GM12873 (cell line): ENCODE data around the gene USP34.

Experiments used
- TF ChIP-seq, protein P1 (sequence below): IDR thresholded peaks from 2 replicates; pipeline ENCODE4 v1.5.1; 2012; ENCODE audit warnings: low read depth, mild to moderate bottlenecking, moderate library complexity, low read length, control low read depth; ENCODE audit not compliant: insufficient read depth; ENCODE audit errors: missing control alignments

Gene USP34

DNA sequence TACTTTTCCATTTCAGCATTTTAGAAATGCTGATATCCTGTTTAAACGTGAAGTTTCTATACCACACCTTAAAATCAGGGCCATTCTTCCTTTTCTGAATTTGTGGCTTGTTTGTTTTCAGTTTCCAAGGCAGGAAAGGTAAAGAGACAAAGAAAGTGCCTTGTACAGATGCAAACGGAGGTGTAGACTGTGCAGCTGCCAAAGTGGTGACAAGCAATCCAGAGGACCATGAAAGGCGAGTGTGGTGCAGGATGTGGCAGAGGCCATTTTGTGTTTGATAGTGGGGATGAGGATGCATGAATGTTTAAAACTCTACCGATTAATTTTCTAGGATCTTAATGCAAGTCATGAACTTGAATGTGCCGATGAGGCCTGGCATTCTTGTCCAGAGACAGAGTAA lies 308.2 kb downstream of the USP34 start:
- TF ChIP-seq, protein P1, sequence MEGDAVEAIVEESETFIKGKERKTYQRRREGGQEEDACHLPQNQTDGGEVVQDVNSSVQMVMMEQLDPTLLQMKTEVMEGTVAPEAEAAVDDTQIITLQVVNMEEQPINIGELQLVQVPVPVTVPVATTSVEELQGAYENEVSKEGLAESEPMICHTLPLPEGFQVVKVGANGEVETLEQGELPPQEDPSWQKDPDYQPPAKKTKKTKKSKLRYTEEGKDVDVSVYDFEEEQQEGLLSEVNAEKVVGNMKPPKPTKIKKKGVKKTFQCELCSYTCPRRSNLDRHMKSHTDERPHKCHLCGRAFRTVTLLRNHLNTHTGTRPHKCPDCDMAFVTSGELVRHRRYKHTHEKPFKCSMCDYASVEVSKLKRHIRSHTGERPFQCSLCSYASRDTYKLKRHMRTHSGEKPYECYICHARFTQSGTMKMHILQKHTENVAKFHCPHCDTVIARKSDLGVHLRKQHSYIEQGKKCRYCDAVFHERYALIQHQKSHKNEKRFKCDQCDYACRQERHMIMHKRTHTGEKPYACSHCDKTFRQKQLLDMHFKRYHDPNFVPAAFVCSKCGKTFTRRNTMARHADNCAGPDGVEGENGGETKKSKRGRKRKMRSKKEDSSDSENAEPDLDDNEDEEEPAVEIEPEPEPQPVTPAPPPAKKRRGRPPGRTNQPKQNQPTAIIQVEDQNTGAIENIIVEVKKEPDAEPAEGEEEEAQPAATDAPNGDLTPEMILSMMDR, result no peak

DNA sequence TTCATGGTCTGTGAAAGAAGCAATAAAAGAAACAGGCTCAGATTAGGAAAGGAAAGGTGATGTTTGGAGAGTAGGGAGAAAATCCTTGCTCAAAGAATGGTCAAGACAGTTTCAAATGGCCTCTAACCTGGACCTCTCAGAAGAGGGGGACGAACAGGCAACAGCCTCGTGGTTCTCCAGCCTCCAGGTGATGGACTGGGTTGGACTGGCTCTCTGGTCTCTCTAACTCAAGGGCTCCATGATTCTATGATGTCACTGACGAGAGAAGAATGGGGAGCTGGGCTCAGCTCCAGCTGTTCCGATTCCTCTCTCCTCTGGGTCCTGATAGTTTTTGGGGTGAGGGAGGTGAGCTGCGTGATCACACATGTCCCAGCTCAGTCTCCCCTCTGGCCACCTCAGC lies 309.0 kb downstream of the USP34 start, which contains the start of gene C2orf74:
Gene C2orf74, plus strand, starts transcription at position 301 of the 400 bp plus-strand sequence. CDS start 327 bp downstream, outside the sequence.
- TF ChIP-seq, protein P1, result no peak

DNA sequence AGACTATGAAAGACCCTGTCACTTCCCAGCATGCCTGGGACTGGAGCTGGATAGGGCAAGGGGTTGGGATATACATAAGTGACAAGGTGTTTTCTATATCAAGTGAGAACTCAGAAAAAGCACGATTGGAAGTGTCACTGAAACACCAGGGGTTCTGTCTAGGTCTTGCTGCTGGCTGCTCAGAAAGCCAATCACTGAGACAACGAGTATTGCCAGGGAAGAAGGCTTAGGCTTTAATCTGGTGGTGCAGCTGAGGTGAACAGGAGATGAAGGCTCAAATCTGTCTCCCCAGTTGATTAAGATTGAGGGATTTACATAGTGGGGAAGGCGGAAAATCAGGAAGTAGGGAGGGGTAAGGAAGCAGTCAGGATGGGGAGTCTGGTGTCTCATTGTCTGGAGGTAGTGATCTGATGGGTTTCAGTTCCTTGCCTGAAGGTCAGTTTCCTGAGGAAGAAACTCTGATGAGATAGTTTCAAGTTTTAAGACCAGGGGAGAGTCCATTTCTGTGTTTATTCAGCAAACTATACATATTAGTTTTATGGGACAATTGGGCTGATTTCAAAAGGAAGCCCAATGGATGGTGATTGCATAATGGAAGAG lies 312.4 kb downstream of the USP34 start:
- TF ChIP-seq, protein P1, result no peak

DNA sequence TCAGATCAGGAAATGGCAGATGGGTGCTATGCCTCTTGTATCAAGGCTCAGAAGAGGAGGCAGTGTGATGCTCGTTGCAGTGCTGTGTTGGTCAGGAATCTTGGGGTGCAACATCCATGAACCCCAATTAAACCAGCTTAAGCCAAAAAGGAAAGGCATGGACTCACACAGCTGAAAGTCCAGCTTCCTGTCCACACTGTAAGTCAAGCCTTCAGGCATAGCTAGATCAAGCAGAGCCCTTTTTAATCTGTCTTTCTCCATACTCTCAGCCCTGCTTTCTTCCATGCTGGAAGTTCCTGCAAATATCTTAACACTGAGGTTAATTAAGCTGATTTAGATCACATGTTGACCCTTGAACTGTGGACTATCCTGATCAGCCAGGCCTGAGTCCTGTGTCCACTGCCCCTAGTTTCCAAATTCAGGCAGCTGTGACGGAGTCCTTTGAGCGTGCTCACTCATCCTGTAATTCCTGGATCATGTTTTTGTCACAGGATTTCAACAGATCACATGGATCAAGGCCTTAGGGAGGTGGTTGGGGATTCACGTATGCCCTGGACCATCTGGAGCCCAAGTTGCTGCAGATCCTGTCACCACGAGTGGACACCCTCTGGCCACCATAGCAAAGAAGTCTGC lies 313.4 kb downstream of the USP34 start:
- TF ChIP-seq, protein P1, result no peak

DNA sequence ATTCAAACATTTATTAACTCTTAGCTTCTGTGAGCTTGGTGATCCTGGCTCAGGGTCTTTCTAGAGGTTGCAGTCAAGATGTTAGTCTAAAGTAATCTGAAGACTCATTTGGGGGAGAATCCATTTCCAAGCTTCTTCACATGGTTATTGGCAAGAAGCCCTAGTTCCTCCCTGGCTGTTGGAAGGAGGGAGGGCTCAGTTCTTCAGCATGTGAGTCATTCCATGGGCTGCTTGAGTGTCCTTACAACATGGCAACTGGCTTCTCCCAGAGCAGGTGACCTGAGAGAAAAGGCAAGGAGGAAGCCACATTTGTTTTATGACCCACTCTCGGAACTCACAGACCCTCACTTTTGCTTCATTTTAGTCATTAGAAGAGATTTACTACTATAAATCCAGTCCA lies 319.5 kb downstream of the USP34 start:
- TF ChIP-seq, protein P1, result no peak

DNA sequence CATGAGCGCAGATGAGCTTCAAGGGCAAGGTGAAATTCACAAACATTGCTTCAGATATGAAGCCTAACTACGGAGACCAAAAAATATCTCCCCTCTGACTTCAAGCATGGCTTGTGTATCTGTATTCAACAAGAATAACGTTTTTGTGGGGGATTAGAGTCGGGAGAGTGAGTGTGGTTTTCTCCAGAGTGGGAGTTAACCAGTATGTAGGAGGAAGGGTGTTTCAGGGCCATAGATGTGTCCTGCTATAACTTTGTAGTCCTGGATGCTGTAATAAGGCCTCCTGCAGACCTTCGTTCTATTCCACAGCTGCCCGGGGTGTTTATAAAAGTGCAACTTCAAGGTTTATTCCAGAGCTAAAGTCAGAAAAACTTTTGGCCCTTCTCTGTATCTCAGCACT lies 321.8 kb downstream of the USP34 start:
- TF ChIP-seq, protein P1, result no peak

DNA sequence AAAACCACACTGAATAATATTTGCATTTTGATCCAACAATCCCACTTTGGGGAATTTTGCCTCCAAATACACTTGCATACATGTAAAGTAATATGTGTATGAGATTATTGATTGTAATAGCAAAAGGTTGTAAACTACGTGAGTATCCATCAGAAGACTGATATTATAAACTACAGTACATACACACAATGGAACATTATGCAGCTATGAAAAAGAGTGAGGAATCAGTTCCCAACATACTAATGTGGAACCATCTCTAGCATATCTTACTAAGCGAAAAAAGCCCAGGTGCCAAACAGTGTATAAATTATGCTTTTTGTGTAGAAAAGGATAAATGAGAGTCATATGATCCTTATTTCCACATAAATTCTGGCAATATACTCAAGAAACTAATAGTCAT lies 324.9 kb downstream of the USP34 start:
- TF ChIP-seq, protein P1, result no peak
